HG02981 (cell line): ENCODE data around the gene KRT1.

ENCODE experiments used
- ATAC-seq: cut with Tn5 transposase; IDR thresholded peaks from one replicate; pipeline ENCODE4 v1.9.1; 2021; ENCODE audit warnings: mild to moderate bottlenecking, moderate library complexity; ENCODE audit not compliant: unreplicated experiment

The KRT1 gene

GRCh38 chr12:52662918-52663229 is 17.3 kb downstream of the KRT1 start:
- ATAC-seq: no peak

DNA sequence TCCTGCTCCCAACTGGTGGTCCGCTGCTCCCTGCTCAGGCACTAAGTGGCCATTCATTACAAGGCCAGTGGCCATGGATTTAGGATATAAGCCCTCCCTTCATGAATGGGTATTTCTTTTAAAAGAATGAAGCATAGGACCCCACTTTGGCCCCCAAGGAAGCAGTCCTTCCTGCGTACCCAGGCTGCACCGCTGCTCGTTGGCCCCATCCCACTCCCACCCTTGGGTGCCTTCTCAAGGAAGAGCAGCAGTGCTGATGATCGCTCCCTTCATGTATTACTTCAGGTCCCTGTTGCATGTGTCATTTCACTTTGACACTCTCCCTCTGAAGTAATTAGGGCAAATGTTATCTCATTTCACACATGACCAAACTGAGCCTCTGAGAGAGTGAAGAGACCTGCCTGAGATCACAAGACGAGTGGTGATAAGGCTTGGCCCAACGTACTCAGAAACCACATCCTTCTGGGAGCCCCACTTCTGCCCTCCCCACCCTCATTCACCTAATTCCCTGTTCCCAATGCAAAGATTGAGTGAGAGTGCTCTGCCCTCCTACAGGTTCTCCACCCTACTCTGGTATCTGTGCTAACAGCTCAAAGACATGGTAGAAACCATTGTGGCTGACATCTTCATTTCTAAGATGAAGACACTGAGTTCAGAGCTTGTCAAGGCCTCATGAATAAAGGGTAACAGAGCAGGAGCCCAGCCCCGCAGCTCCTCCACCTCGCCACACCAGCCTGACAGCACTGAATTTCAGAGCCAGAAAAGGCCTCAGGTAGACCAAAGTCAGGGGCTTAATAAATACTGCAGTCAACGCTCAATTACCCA is 17.9 kb downstream of the KRT1 start:
- ATAC-seq: no peak

DNA sequence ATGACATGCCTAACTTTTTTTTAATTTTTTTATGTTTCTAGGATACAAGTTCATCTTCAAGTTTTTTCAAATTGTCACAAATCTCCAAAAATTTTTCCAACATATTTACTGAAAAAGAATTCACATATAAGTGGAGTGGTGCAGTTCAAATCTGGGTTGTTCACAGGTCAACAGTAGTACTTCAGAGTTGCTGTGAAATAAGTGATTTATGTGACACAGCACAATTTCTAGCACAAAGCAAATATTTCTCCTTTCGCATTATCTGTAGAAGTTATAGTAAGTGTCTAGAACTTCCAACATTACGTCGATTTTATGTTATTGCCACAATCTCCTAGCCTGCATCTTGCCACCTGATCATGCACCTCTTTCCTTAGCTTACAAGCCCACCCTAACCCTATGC is 18.5 kb downstream of the KRT1 start:
- ATAC-seq: no peak

DNA sequence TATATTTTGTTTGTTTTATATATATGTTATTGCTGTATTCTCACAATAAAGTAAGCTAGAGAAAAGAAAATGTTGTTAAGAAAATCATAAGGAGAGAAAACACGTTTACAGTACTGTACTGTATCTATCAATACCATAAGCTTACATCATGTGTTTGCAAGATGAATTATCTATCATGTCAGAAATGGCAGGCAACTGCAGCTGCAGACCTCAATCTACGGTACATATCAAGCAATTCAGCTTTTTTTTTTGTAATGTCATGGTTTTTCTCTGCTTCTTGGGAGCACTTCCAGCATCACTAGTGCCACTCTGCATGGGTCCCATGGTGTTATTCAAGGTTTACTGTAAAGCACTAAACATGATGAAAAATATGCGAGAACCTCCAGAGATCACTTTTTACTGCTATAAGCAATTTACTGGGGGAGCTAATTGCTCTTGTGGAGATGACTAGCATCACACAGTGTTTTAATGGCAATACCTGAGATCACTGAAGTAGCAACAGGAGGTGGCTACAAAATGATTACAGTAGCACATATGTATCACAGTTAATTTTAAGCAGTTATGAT is 19.2 kb downstream of the KRT1 start:
- ATAC-seq: no peak

DNA sequence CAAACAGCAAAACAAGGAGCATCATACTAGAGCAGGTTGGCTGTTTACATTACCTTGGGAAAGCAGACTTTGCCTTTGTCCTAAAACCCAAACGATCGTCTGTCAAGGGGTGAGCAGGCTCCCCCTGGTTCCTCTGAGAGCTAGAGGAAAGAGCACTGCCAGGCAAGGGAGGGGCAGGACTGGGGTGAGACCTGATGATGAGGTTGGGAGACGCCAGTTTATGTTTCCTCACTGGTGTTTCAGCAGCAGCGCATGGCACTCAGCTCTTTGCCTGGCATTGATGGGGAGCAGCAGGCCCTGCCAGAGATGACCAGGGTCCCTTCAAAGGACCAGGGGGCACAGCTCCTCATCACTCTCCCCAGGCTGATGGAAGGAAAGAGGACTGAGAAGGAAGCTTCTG is 20.3 kb downstream of the KRT1 start:
- ATAC-seq: no peak

DNA sequence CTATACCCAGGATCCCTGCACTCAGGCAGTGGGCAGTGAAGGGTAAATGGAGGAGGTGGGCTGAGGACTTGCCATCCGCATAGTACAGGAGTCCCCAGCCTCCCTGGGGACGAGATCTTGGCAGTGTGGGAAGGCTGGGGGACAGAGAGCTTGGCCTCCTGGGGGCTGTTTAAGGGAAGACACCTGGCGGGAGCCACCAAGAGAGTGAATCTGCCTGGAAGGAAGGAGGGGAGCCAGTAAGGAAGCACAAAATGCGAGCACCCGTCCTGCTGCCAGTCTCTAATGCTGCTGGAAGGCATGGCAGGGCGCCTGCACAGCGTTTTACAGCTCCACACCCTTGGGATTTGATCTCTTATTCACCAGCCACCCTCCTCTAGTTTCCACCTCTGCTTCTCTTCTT is 20.8 kb downstream of the KRT1 start:
- no peak for ATAC-seq

- ATAC-seq: no peak
Observed at GRCh38 chr12:52658196-52658595, 22.0 kb downstream of the KRT1 start.

DNA sequence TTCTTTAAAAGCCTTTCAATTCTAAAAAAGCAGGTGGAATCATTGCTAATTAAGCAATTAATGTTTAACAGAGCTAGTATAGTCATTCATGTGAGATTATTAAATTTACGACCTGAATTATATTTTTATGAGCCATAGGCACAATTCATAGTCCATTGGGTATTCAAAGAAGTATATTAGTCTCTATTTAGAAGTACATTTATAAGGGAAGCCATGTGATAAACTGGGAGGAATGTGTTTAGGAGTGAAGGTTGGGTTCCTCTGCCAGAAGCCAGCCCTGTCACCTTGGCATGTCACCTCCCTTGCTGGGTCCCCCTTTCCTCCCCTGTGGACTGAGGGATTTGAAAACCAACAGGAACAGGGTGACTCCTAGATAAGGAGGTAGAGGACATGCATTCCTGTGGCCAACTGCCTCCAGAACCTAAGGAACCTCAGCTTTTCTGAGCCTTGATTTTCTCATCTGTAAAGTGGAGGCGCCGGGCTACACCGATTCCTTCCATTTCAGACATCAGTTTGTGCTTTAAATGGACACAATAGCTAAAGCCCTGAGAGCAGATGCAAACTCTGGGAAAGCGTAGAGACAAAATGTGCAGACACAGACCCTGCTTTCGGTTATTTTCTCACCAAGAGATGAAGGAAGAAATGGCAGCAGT is 22.8 kb downstream of the KRT1 start:
- no peak for ATAC-seq

GRCh38 chr12:52656616-52657015 is 23.6 kb downstream of the KRT1 start:
- ATAC-seq: no peak

GRCh38 chr12:52655720-52656124 is 24.5 kb downstream of the KRT1 start:
- no peak for ATAC-seq

DNA sequence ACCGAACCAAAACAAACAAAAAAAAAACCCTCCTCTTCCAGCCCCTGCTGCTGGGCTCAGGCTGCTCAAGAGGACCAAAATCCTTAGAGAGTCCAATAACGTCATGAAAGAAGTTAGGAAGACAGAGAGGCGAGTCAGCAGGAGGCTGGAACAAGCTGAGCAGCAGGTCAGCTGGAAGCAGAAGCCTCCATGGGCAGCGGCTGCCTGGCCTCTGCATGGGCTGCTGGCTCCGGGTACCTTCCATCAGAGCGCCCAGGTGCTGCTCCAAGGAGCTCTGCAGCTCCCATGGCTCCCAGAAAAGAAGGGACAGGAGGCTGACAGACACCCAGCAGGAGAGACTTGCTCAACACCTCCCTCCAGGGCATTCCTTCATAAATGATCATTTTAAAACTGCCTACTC is 25.0 kb downstream of the KRT1 start:
- ATAC-seq: no peak

DNA sequence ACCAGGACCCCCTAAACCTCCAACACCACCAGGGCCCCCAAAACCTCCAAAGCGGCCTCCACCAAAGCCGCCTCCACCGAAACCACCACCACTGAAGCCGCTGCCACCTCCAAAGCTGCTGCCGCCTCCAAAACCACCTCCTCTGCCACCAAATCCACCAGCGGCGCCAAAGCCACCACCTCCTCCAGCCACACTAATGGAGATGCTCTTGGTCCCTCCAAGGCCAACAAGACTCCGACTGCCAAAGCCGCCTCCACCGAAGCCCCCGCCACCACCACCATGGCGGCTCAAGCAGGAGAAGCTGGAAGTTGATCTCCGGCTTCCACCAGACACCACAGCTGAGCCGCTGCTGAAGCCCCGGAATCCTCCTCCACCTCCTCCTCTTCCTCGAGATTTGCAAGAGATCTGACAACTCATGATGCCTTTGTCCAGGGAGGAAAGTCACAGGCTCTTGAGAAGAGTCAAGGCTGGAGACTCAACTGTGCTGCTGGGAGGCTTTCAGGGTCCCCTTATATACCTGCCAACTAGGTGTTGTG is 28.4 kb downstream of the KRT1 start, which contains the start of gene KRT2:
Gene KRT2, minus strand, starts transcription at position 486 of the 536 bp plus-strand sequence. Its CDS starts 69 bp downstream, at position 417.
- ATAC-seq: no peak

DNA sequence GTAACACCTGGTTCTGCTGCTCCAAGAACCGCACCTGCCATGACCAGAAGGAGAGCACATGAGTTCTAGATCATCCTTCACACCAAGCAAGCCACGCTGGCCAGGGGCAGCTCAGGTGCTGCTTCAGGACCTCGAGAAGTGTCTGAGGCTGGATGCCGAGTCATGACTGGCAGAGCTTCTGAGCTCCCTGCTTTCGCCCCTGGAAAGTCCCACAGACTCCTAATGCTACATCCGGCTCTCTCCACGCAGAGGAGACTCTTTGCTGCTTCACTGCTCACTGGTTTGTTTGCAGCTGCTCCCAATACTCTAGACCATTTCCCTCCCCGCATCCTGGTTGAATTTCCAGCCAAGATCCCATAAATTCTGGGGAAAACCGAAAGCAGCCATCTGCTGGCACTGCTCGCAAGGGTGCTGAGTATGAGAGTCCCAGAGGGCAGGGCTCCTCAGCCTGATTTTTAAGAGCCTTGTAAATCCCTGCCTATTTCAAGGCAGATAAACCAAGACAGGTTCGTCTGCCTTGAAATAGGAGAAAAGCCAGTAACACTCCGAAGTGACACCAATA is 29.6 kb downstream of the KRT1 start:
- no peak for ATAC-seq

- no peak for ATAC-seq
Observed at GRCh38 chr12:52649066-52649465, 31.1 kb downstream of the KRT1 start.

- no peak for ATAC-seq
Observed at GRCh38 chr12:52648012-52648550, 32.1 kb downstream of the KRT1 start.

- no peak for ATAC-seq
Observed at GRCh38 chr12:52647601-52648000, 32.6 kb downstream of the KRT1 start.

DNA sequence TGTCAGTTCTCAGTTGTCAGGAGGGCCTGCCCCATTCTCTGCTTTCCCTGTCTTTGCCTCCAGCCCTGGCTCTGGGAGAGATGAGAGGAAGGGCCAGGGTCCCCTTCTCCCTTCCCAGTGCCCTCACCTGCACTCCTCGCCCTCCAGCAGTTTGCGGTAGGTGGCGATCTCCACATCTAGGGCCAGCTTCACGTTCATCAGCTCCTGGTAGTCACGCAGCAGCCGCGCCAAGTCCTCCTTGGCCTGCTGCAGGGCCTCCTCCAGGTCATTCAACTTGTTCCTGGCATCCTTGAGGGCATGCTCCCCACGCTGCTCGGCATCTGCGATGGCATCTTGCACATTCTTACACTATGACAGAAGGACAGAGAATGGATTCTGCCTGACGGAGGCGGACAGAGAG is 33.6 kb downstream of the KRT1 start:
- no peak for ATAC-seq

- no peak for ATAC-seq
Observed at GRCh38 chr12:52645982-52646381, 34.2 kb downstream of the KRT1 start.

GRCh38 chr12:52645120-52645761 is 35.0 kb downstream of the KRT1 start:
- no peak for ATAC-seq

GRCh38 chr12:52644078-52644415 is 36.2 kb downstream of the KRT1 start:
- ATAC-seq: no peak
